Activated CD8-positive, alpha-beta T cell treated with anti-CD3 and anti-CD28 coated beads for 36 hours (primary cell): ENCODE results near the gene C12orf60. TPM values are rescaled to one million over a fixed set of nuclear protein-coding genes. Genes with fewer than 3 reads are reported as not detected.

Source experiments
- ATAC-seq: fragments of 200-7000 bp; cut with Tn5 transposase; one replicate; pipeline ENCODE4 v1.10.0; 2021; ENCODE audit warnings: mild to moderate bottlenecking, moderate library complexity
- CTCF ChIA-PET: fragments of 350-600 bp; sonication (Branson Sonifier 250); formaldehyde crosslinking; loops from one replicate; lab custom pipeline; 2021; ENCODE audit warnings: antibody characterized with exemption; lab: Charles Lee
- POLR2A ChIA-PET: fragments of 350-600 bp; sonication (Branson Sonifier 250); formaldehyde crosslinking; loops from one replicate; lab custom pipeline; 2021; ENCODE audit warnings: antibody characterized with exemption; lab: Charles Lee
- DNase-seq: peaks from one replicate; pipeline ENCODE4 v3.0.0-alpha.2; 2020
- H3K27ac Mint-ChIP-seq: one replicate; pipeline ENCODE4 v1.8.0; 2021; ENCODE audit warnings: mild to moderate bottlenecking, mixed read lengths
- H3K27me3 Mint-ChIP-seq: one replicate; pipeline ENCODE4 v1.8.0; 2021; ENCODE audit warnings: mixed read lengths
- H3K36me3 Mint-ChIP-seq: one replicate; pipeline ENCODE4 v1.8.0; 2021; ENCODE audit warnings: low read depth, mixed read lengths
- H3K4me1 Mint-ChIP-seq: one replicate; pipeline ENCODE4 v1.8.0; 2021; ENCODE audit warnings: low read depth, mixed read lengths
- H3K4me3 Mint-ChIP-seq: one replicate; pipeline ENCODE4 v1.8.0; 2021; ENCODE audit warnings: mild to moderate bottlenecking, moderate library complexity, mixed read lengths
- H3K9me3 Mint-ChIP-seq: one replicate; pipeline ENCODE4 v1.8.0; 2021; ENCODE audit warnings: mixed read lengths
- CTCF ChIP-seq: fragments of 200-600 bp; IDR thresholded peaks from one replicate; pipeline ENCODE4 v1.8.0; 2022; ENCODE audit warnings: antibody characterized with exemption, mild to moderate bottlenecking
- intact Hi-C: fragments of 100-400 bp; cut with micrococcal nuclease; formaldehyde crosslinking; loops from one replicate; pipeline ENCODE4 v1.10.0; 2022
- total RNA-seq, 2 experiments: library from RNA; stranded (reverse); gene quantifications; one replicate each; pipeline ENCODE4 v1.2.3, GENCODE V29; 2021

Gene C12orf60
- total RNA-seq, 2 experiments from 2014 or later = 3.3 to 4.2 TPM

DNA sequence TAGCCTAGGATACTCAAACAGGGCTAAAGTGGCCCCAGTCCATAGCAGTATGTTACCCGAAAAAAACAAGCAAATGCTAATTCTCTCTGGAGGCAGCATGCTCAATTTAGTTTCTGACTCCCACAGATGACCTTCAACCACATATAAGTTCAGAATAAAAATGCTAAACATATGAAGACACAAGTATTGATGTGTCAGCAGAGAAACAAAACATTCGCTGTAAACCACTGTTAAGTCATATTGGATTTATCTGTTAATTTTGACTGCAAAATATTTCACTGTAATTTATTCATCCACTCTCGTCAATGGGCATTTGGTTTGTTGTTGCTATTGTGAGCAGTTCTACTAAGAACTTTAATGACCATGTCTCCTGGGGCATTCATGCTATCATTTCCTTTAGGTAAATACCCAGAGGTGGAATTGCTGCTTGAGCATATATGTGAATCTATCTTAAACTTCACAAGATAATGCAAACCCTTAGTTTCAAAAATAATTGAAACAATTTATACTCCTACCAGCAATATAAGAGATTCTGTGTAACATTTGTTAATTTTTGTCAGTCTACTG is 36.7 kb upstream of the C12orf60 start:
- intact Hi-C loops = no loop called here
- POLR2A ChIA-PET = no interaction called here

GRCh38 chr12:14767617-14768016 is 35.9 kb upstream of the C12orf60 start:
- H3K4me1 Mint-ChIP-seq = peaks cover 31% of the 10 kb centered on the region
- intact Hi-C loops = no loop called here
- no peak for DNase-seq

More for the DNA sequence above, 36.7 kb upstream of the C12orf60 start:
- ATAC-seq (no peak), DNase-seq (no peak)
- H3K4me3 Mint-ChIP-seq = peak overlapping the region; percentile 14
- H3K27ac Mint-ChIP-seq = peak overlapping the region; percentile 17
- peaks cover 73% of the 10 kb centered on the region for H3K36me3 Mint-ChIP-seq
- no peak for TF ChIP-seq CTCF
- H3K4me1 Mint-ChIP-seq = peaks cover 33% of the 10 kb centered on the region
- H3K27me3 Mint-ChIP-seq = no peaks in the 10 kb centered on the region
- H3K9me3 Mint-ChIP-seq = peaks cover 20% of the 10 kb centered on the region
- CTCF ChIA-PET = no interaction called here

DNA sequence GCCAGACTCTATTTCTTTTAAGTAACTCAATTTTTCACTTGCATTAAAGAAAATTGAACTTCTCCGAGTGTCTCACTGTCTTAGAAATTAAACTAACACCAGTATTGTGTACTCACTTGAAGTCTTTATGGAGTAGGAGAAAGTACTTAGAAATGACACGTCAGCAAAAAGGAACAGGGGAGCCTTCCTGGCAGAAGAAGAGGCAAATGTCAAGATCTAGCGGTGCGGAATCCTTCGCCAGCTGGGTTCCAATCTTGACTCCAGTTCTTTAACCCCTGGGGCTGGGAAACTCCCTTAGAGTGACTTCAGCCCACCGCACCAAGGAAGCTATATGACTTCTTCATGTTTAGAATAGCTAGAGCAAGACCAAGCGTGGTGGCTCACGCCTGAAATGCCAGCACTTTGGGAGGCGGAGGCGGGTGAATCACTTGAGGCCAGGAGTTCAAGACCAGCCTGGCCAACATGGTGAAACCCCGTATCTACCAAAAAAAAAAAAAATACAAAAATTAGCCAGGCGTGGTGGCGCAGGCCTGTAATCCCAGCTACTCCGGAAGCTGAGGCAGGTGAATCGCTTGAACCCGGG is 34.6 kb upstream of the C12orf60 start:
- peaks cover 57% of the 10 kb centered on the region for H3K36me3 Mint-ChIP-seq
- H3K4me3 Mint-ChIP-seq = peak overlapping the region; percentile 95
- CTCF ChIA-PET = interaction anchor here (0.8 to 3.1 kb wide), 7 partner anchors 9 to 227 kb away, joined by 3 to 18 read pairs (median 6); partner anchors contain the start of genes C12orf60 and WBP11
- DNase-seq = peak; percentile 81
- no peak for TF ChIP-seq CTCF
- POLR2A ChIA-PET = interaction anchor here (1.0 to 4.0 kb wide), 12 partner anchors 13 to 397 kb away, joined by 3 to 33 read pairs (median 8); partner anchors contain the start of genes ARHGDIB, C12orf60 and WBP11
- intact Hi-C loops = no loop called here
- peak; percentile 3 for ATAC-seq
- H3K27me3 Mint-ChIP-seq = no peaks in the 10 kb centered on the region
- H3K9me3 Mint-ChIP-seq = peaks cover 14% of the 10 kb centered on the region
- H3K27ac Mint-ChIP-seq = peak overlapping the region; percentile 99
- peaks cover 33% of the 10 kb centered on the region for H3K4me1 Mint-ChIP-seq

More at GRCh38 chr12:14767617-14768016, 35.9 kb upstream of the C12orf60 start:
- ChIA-PET CTCF (no interaction called here), POLR2A (no interaction called here)
- no peaks in the 10 kb centered on the region for H3K27me3 Mint-ChIP-seq
- peak overlapping the region; percentile 17 for H3K27ac Mint-ChIP-seq
- H3K4me3 Mint-ChIP-seq = peak overlapping the region; percentile 95
- peaks cover 14% of the 10 kb centered on the region for H3K9me3 Mint-ChIP-seq
- peaks cover 64% of the 10 kb centered on the region for H3K36me3 Mint-ChIP-seq
- no peak for ATAC-seq
- no peak for TF ChIP-seq CTCF

DNA sequence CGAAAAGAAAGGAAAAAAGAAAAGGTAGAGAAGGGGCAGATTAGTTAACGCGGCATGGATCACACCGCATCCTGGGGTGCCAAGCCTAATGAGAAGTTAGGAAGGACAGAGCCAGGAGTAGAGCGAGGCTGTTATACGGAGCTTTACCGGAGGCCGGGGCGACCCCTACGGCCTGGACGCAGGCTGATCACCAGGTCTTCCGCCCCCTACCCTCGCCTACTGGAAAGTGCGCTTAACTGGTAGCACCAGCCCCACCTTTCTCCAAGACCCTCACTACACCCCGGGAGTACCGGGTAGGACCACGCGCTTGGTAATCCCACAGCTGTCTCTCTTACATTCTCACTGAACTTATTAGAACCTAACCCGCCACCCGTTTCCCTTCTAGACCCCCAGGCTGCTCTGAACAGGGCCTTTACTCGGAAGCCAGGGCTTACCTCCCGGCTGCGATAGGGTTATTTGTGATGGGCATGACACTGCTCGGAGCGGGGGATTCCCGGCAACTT is 34.0 kb upstream of the C12orf60 start:
- peak overlapping the region; percentile 95 for H3K4me3 Mint-ChIP-seq
- H3K9me3 Mint-ChIP-seq = peaks cover 14% of the 10 kb centered on the region
- intact Hi-C loops = no loop called here
- H3K27ac Mint-ChIP-seq = peak overlapping the region; percentile 99
- ChIA-PET CTCF (interaction anchor here (0.8 to 3.1 kb wide), 13 partner anchors 10 to 226 kb away, joined by 3 to 18 read pairs (median 4); partner anchors contain the start of genes C12orf60 and WBP11), POLR2A (interaction anchor here (0.7 to 4.0 kb wide), 21 partner anchors 11 to 404 kb away, joined by 3 to 33 read pairs (median 4); partner anchors contain the start of genes ARHGDIB, ATF7IP, C12orf60 and WBP11)
- H3K36me3 Mint-ChIP-seq = peaks cover 56% of the 10 kb centered on the region
- TF ChIP-seq CTCF = no peak
- ATAC-seq (no peak), DNase-seq (no peak)
- H3K27me3 Mint-ChIP-seq = no peaks in the 10 kb centered on the region
- H3K4me1 Mint-ChIP-seq = peaks cover 33% of the 10 kb centered on the region
